Measurements from ENCODE around the gene TRIM46.

The TRIM46 gene

GRCh38 chr1:155173478-155174323 lies at the start of gene TRIM46:
Gene TRIM46, plus strand, starts transcription at chr1:155173849. Its CDS starts 118 bp downstream, at chr1:155173967.
- DNase-seq: peak; percentile 58

- DNase-seq: no peak
Measured at GRCh38 chr1:155124503-155125463, 48.9 kb upstream of the TRIM46 start.

GRCh38 chr1:155125511-155125945 lies 48.1 kb upstream of the TRIM46 start:
- DNase-seq: no peak

- DNase-seq: no peak
Measured at GRCh38 chr1:155125946-155126555, 47.6 kb upstream of the TRIM46 start.

GRCh38 chr1:155126556-155127104 lies 47.0 kb upstream of the TRIM46 start:
- DNase-seq: peak; percentile 42

GRCh38 chr1:155127105-155127966 lies 46.3 kb upstream of the TRIM46 start, which contains the start of gene EFNA1:
Gene EFNA1, plus strand, starts transcription at chr1:155127876. Its CDS starts 102 bp downstream, at chr1:155127978.
- DNase-seq: peak; percentile 15

GRCh38 chr1:155127967-155128754 lies 45.5 kb upstream of the TRIM46 start:
- no peak for DNase-seq

GRCh38 chr1:155128755-155129473 lies 44.7 kb upstream of the TRIM46 start:
- no peak for DNase-seq

- DNase-seq: no peak
Measured at GRCh38 chr1:155130272-155131006, 43.2 kb upstream of the TRIM46 start.

- no peak for DNase-seq
Measured at GRCh38 chr1:155131285-155131684, 42.4 kb upstream of the TRIM46 start.

GRCh38 chr1:155131856-155132255 lies 41.8 kb upstream of the TRIM46 start:
- DNase-seq: no peak

- no peak for DNase-seq
Measured at GRCh38 chr1:155133799-155134281, 39.8 kb upstream of the TRIM46 start.

- no peak for DNase-seq
Measured at GRCh38 chr1:155134322-155134721, 39.3 kb upstream of the TRIM46 start.

- peak; percentile 55 for DNase-seq
Measured at GRCh38 chr1:155134880-155135414, 38.7 kb upstream of the TRIM46 start.

GRCh38 chr1:155135415-155136028 lies 38.1 kb upstream of the TRIM46 start, which contains the start of gene SLC50A1:
Gene SLC50A1, plus strand, starts transcription at chr1:155135852. Its CDS starts 60 bp downstream, at chr1:155135912.
- DNase-seq: peak; percentile 90

GRCh38 chr1:155136748-155137147 lies 36.9 kb upstream of the TRIM46 start:
- DNase-seq: no peak

GRCh38 chr1:155137154-155137949 lies 36.3 kb upstream of the TRIM46 start:
- DNase-seq: no peak

Data from NCI-H1105 treated with DMSO at 0.1 percent for 48 hours (cell line).